H1 (cell line): Measurements from ENCODE around the gene TRAK1. TPM values are rescaled to one million over a fixed set of nuclear protein-coding genes. Genes with fewer than 3 reads are reported as not detected.

Source experiments
- CTCF ChIA-PET: fragments of 300-600 bp; sonication (Branson Sonifier 250); formaldehyde crosslinking; loops from one replicate; lab custom pipeline; 2021; ENCODE audit not compliant: partially characterized antibody; lab: Charles Lee
- POLR2A ChIA-PET: fragments of 300-600 bp; sonication (Branson Sonifier 250); formaldehyde crosslinking; loops from one replicate; lab custom pipeline; 2021; ENCODE audit warnings: inconsistent platforms; ENCODE audit not compliant: partially characterized antibody; lab: Charles Lee
- DNase-seq, 2 experiments: peaks; one replicate each; pipeline versions ENCODE4 v3.0.0 to v3.0.0-alpha.2; 2010 to 2022; ENCODE audit warnings: low spot score in 2 of 2, low read depth in 1 of 2, mixed read lengths in 1 of 2
- FAIRE-seq: peaks from 2 replicates; lab custom pipeline; 2011; peaks lifted over from hg19 to GRCh38; lab: Jason Lieb, UNC
- H2AFZ ChIP-seq: 2 replicates; pipeline ENCODE4 v1.8.1; 2012; ENCODE audit warnings: low read length, inconsistent platforms
- H2AK5ac ChIP-seq: 2 replicates; pipeline ENCODE4 v1.6.1; 2013; ENCODE audit warnings: low read depth, low read length
- H2BK120ac ChIP-seq: replicated peaks from 2 replicates; pipeline ENCODE3; 2013; ENCODE audit warnings: low read depth, low read length, inconsistent platforms
- H2BK12ac ChIP-seq: 2 replicates; pipeline ENCODE4 v1.6.1; 2013; ENCODE audit warnings: low read depth, low read length
- H2BK15ac ChIP-seq: 2 replicates; pipeline ENCODE4 v1.6.1; 2013; ENCODE audit warnings: low read length
- H2BK20ac ChIP-seq: 2 replicates; pipeline ENCODE4 v1.6.1; 2013; ENCODE audit warnings: low read length
- H2BK5ac ChIP-seq: 2 replicates; pipeline ENCODE4 v1.6.1; 2013; ENCODE audit warnings: low read depth, low read length
- H3K14ac ChIP-seq: 2 replicates; pipeline ENCODE4 v1.6.1; 2013; ENCODE audit warnings: inconsistent platforms; ENCODE audit not compliant: insufficient read length
- H3K18ac ChIP-seq: 2 replicates; pipeline ENCODE4 v1.6.1; 2013; ENCODE audit warnings: low read length; ENCODE audit errors: extremely low read depth
- H3K23ac ChIP-seq: 2 replicates; pipeline ENCODE4 v1.6.1; 2013; ENCODE audit warnings: inconsistent platforms; ENCODE audit not compliant: insufficient read length
- H3K23me2 ChIP-seq: 2 replicates; pipeline ENCODE4 v1.6.1; 2013; ENCODE audit warnings: low read depth, low read length
- H3K27ac ChIP-seq: 2 replicates; pipeline ENCODE4 v1.6.1; 2011; ENCODE audit warnings: low read depth, low read length, inconsistent platforms
- H3K27me3 ChIP-seq, 4 experiments: replicated peaks in 1 of 4; 1 replicate in 1 of 4; 2 replicates in 3 of 4; pipeline versions ENCODE4 v1.6.1 to v1.8.1; 2011 to 2013; ENCODE audit warnings: low read length in 3 of 4, mild to moderate bottlenecking in 3 of 4, inconsistent platforms in 2 of 4, mixed read lengths in 2 of 4, moderate library complexity in 1 of 4; ENCODE audit not compliant: control insufficient read depth in 3 of 4, insufficient read depth in 3 of 4; ENCODE audit errors: extremely low read depth in 1 of 4
- H3K36me3 ChIP-seq, 4 experiments: 2 replicates each; pipeline versions ENCODE4 v1.6.1 to v1.8.1; 2011 to 2013; ENCODE audit warnings: mild to moderate bottlenecking in 4 of 4, low read length in 3 of 4, moderate library complexity in 2 of 4, control low read depth in 1 of 4, inconsistent platforms in 1 of 4; ENCODE audit not compliant: insufficient read depth in 4 of 4, control insufficient read depth in 2 of 4
- H3K4ac ChIP-seq: replicated peaks from 2 replicates; pipeline ENCODE3; 2013; ENCODE audit warnings: low read length, low read depth, mixed read lengths, inconsistent platforms; ENCODE audit not compliant: insufficient read length
- H3K4me1 ChIP-seq, 4 experiments: replicated peaks in 1 of 4; 1 replicate in 1 of 4; 2 replicates in 3 of 4; pipeline versions ENCODE4 v1.6.1 to v1.8.1; 2011 to 2013; ENCODE audit warnings: low read length in 3 of 4, inconsistent platforms in 2 of 4, mixed read lengths in 1 of 4; ENCODE audit not compliant: insufficient read depth in 4 of 4, control insufficient read depth in 3 of 4
- H3K4me2 ChIP-seq, 2 experiments: 2 replicates each; pipeline versions ENCODE4 v1.6.1 to v1.8.1; 2011 to 2013; ENCODE audit warnings: low read depth in 2 of 2, low read length in 2 of 2, control low read depth in 1 of 2, inconsistent platforms in 1 of 2, mild to moderate bottlenecking in 1 of 2; ENCODE audit not compliant: insufficient read depth in 1 of 2
- H3K4me3 ChIP-seq, 4 experiments: fragments of 200-600, 300-600 bp in 1 of 4; sonication (generic), shearing (Covaris generic), sonication (Bioruptor Twin) in 1 of 4; 2 replicates each; pipeline versions ENCODE4 v1.5.1 to v1.8.1; 2011 to 2016; ENCODE audit warnings: low read length in 4 of 4, low read depth in 3 of 4, control low read depth in 2 of 4, inconsistent platforms in 2 of 4, mild to moderate bottlenecking in 2 of 4, mixed read lengths in 1 of 4, moderate library complexity in 1 of 4; ENCODE audit not compliant: insufficient read depth in 2 of 4; ENCODE audit errors: extremely low read depth in 1 of 4
- H3K56ac ChIP-seq: replicated peaks from 2 replicates; pipeline ENCODE3; 2013; ENCODE audit warnings: low read depth, mild to moderate bottlenecking, mixed read lengths, low read length, inconsistent platforms; ENCODE audit not compliant: insufficient read length
- H3K79me1 ChIP-seq: 2 replicates; pipeline ENCODE4 v1.6.1; 2013; ENCODE audit warnings: low read depth, low read length, control low read depth
- H3K79me2 ChIP-seq, 2 experiments: 2 replicates each; pipeline versions ENCODE4 v1.6.1 to v1.8.1; 2012 to 2013; ENCODE audit warnings: low read length in 2 of 2, mild to moderate bottlenecking in 2 of 2, inconsistent platforms in 1 of 2; ENCODE audit not compliant: insufficient read depth in 2 of 2, control insufficient read depth in 1 of 2
- H3K9ac ChIP-seq, 4 experiments: replicated peaks in 1 of 4; 1 replicate in 1 of 4; 2 replicates in 3 of 4; pipeline versions ENCODE4 v1.6.1 to v1.8.1; 2011 to 2013; ENCODE audit warnings: low read depth in 3 of 4, low read length in 3 of 4, control low read depth in 2 of 4, mild to moderate bottlenecking in 2 of 4, moderate library complexity in 2 of 4, inconsistent platforms in 1 of 4; ENCODE audit errors: extremely low read depth in 1 of 4
- H3K9me3 ChIP-seq, 2 experiments: 2 replicates each; pipeline versions ENCODE4 v1.6.1 to v1.8.1; 2012 to 2013; ENCODE audit warnings: mild to moderate bottlenecking in 2 of 2, moderate library complexity in 2 of 2, control low read depth in 1 of 2, inconsistent platforms in 1 of 2, low read depth in 1 of 2, low read length in 1 of 2, mixed read lengths in 1 of 2; ENCODE audit not compliant: insufficient read depth in 2 of 2
- H4K20me1 ChIP-seq, 2 experiments: replicated peaks in 1 of 2; 2 replicates each; pipeline versions ENCODE3 to v1.8.1; 2011 to 2013; ENCODE audit warnings: inconsistent platforms in 2 of 2, low read length in 2 of 2, mild to moderate bottlenecking in 1 of 2; ENCODE audit not compliant: insufficient read depth in 2 of 2, control insufficient read depth in 1 of 2
- H4K5ac ChIP-seq: 2 replicates; pipeline ENCODE4 v1.6.1; 2013; ENCODE audit warnings: low read length, low read depth, mixed read lengths, inconsistent platforms; ENCODE audit not compliant: insufficient read length
- H4K8ac ChIP-seq: 2 replicates; pipeline ENCODE4 v1.8.0; 2013; ENCODE audit warnings: mild to moderate bottlenecking, moderate library complexity, low read length, inconsistent platforms; ENCODE audit not compliant: insufficient read depth; ENCODE audit errors: extremely low read depth
- H4K91ac ChIP-seq: replicated peaks from 2 replicates; pipeline ENCODE3; 2013; ENCODE audit warnings: low read length, mixed read lengths, inconsistent platforms; ENCODE audit not compliant: insufficient read length
- ATF2 ChIP-seq: IDR thresholded peaks from 2 replicates; pipeline ENCODE4 v1.6.1; 2012; ENCODE audit warnings: low read length, inconsistent platforms
- CTCF ChIP-seq, 3 experiments: IDR thresholded peaks; 1 replicate in 2 of 3; 2 replicates in 1 of 3; pipeline versions ENCODE4 v1.5.1 to v1.6.1; 2011; ENCODE audit warnings: low read length in 3 of 3, mild to moderate bottlenecking in 3 of 3, inconsistent platforms in 2 of 3, low read depth in 1 of 3, moderate library complexity in 1 of 3; ENCODE audit not compliant: insufficient read depth in 1 of 3; ENCODE audit errors: control extremely low read depth in 1 of 3
- GABPA ChIP-seq: IDR thresholded peaks from 2 replicates; pipeline ENCODE4 v1.6.1; 2011; ENCODE audit warnings: mild to moderate bottlenecking, low read length, moderate library complexity, borderline replicate concordance; ENCODE audit not compliant: insufficient read depth
- HDAC6 ChIP-seq: IDR thresholded peaks from one replicate; pipeline ENCODE4 v1.7.1; 2012; ENCODE audit warnings: low read depth, mild to moderate bottlenecking, inconsistent platforms, low read length, moderate library complexity
- POLR2AphosphoS5 ChIP-seq: IDR thresholded peaks from 2 replicates; pipeline ENCODE4 v1.6.1; 2011; ENCODE audit warnings: low read depth, low read length
- POU5F1 ChIP-seq: IDR thresholded peaks from 2 replicates; pipeline ENCODE4 v1.6.1; 2011; ENCODE audit warnings: low read depth, mild to moderate bottlenecking, low read length, moderate library complexity
- RBBP5 ChIP-seq: IDR thresholded peaks from 2 replicates; pipeline ENCODE4 v1.7.1; 2012; ENCODE audit warnings: low read depth, mild to moderate bottlenecking, inconsistent platforms, low read length, moderate library complexity, borderline replicate concordance
- SP4 ChIP-seq: IDR thresholded peaks from 2 replicates; pipeline ENCODE4 v1.6.1; 2012; ENCODE audit warnings: low read length, inconsistent platforms
- SUZ12 ChIP-seq: fragments of 200-600 bp; sonication (generic); IDR thresholded peaks from 2 replicates; pipeline ENCODE4 v1.6.1; 2012; ENCODE audit warnings: mild to moderate bottlenecking, inconsistent platforms, low read length, moderate library complexity, mixed read lengths
- TBP ChIP-seq: IDR thresholded peaks from 2 replicates; pipeline ENCODE4 v1.6.1; 2011; ENCODE audit warnings: low read depth, low read length, improper control_type of control experiment
- WGBS, 2 experiments: shearing (Covaris generic) in 1 of 2; methylation state at CpG; one replicate each; pipeline versions ENCODE4 v1.1.6 to v1.1.7; 2013 to 2015; ENCODE audit warnings: low lambda C conversion rate in 2 of 2, mixed read lengths in 2 of 2, inconsistent platforms in 1 of 2, low coverage in 1 of 2, missing lambda C conversion rate in 1 of 2; ENCODE audit not compliant: insufficient replicate concordance in 2 of 2, insufficient coverage in 1 of 2, insufficient read length in 1 of 2; ENCODE audit errors: extremely low coverage in 1 of 2, missing lambda C conversion rate in 1 of 2; 5-methylcytosine and 5-hydroxymethylcytosine counted together
- polyA plus RNA-seq, 7 experiments: library from polyadenylated mRNA; depleted of rRNA in 3 of 7; stranded (reverse) in 5 of 7; unstranded in 2 of 7; fragments of >200 nt in 5 of 7; fragments of 200-250 nt in 2 of 7; gene quantifications; 1 replicate in 5 of 7; 2 replicates in 1 of 7; 4 replicates in 1 of 7; pipeline versions ENCODE4 v1.2.1 to v1.2.3, GENCODE V29; 2011 to 2013; ENCODE audit warnings: missing spikeins in 2 of 7, mixed read lengths in 2 of 7
- total RNA-seq: library from RNA; stranded (reverse); fragmentation: NEBNext Ultra II Directional; extraction: Animal tissue kit (Norgen Biotek cat#: 25700); gene quantifications from 2 replicates; pipeline ENCODE4 v1.2.1, GENCODE V29; 2021

TRAK1 gene
- total and polyA plus RNA-seq, 2 of the 8 experiments (the other 6 are each of a cell fraction or from before 2014, with no cell fraction given), result 21.3 to 32.7 TPM

- H3K4ac ChIP-seq, result no peak overlapping the region
- H2BK20ac ChIP-seq, result no peak overlapping the region
- no peak overlapping the region for H2BK120ac ChIP-seq
- H3K4me1 ChIP-seq, result peaks cover 0 to 13% (median 5%) of the 10 kb centered on the region in 4 experiments; a peak in 5 of 7 replicates
- H3K27me3 ChIP-seq, result no peaks in the 10 kb centered on the region
- ChIA-PET CTCF (interaction anchor here (1.0 to 8.7 kb wide), 4 partner anchors 9 to 63 kb away, joined by 3 to 68 read pairs (median 8); no protein-coding TSS in a partner anchor), POLR2A (no interaction called here)
- no peaks in the 10 kb centered on the region for H3K9me3 ChIP-seq
- H4K91ac ChIP-seq, result no peak overlapping the region
- no peak for FAIRE-seq
- H2BK5ac ChIP-seq, result no peak overlapping the region
- peaks cover 0 to 5% of the 10 kb centered on the region in 2 experiments for H4K20me1 ChIP-seq
- no peak overlapping the region for H2BK15ac ChIP-seq
- no peak overlapping the region for H3K4me2 ChIP-seq
- H2AK5ac ChIP-seq, result no peak overlapping the region
- DNase-seq, result no peak
- H3K27ac ChIP-seq, result no peak overlapping the region
- H3K4me3 ChIP-seq, result no peak overlapping the region
- 90% methylated on average over 8 of the region's 8 CpGs; no CpG with 5 or more reads in 1 of the 2 experiments for WGBS, 2 experiments
- no peak overlapping the region for H2AFZ ChIP-seq
- no peaks in the 10 kb centered on the region; the same call in 1 of the 2 replicates for H3K79me1 ChIP-seq
- peaks cover 0 to 8% of the 10 kb centered on the region in 2 experiments; a peak in 1 of 4 replicates for H3K79me2 ChIP-seq
- H3K18ac ChIP-seq, result peak overlapping the region; percentile 19; the same call in 1 of the 2 replicates
- H3K23ac ChIP-seq, result no peak overlapping the region
- H4K8ac ChIP-seq, result no peak overlapping the region
- no peak overlapping the region for H2BK12ac ChIP-seq
- no peak overlapping the region for H3K14ac ChIP-seq
- H3K56ac ChIP-seq, result no peak overlapping the region
- H4K5ac ChIP-seq, result no peak overlapping the region
- H3K9ac ChIP-seq, result no peak overlapping the region
- H3K23me2 ChIP-seq, result no peaks in the 10 kb centered on the region; the same call in 1 of the 2 replicates
- peaks cover 0 to 5% (median 0%) of the 10 kb centered on the region in 4 experiments; a peak in 1 of 8 replicates for H3K36me3 ChIP-seq
- TF ChIP-seq TBP (no peak), RBBP5 (no peak), POLR2AphosphoS5 (no peak), CTCF (IDR thresholded peaks at IDR 0.05; ENCODE audit: control extremely low read depth in 1 of 3, insufficient read depth in 1 of 3, low read depth in 1 of 3, low read length in 3 of 3) (no peak), ATF2 (no peak), GABPA (no peak), SP4 (no peak), SUZ12 (no peak), HDAC6 (no peak), POU5F1 (no peak)
Observed at GRCh38 chr3:42180901-42181300, 89.7 kb downstream of the TRAK1 start.
